Keratinocyte (primary cell): ENCODE data around the gene TCF23. TPM values are rescaled to one million over a fixed set of nuclear protein-coding genes. Genes with fewer than 3 reads are reported as not detected.

Source experiments
- DNase-seq: peaks from one replicate; pipeline ENCODE4 v3.0.0-alpha.2; 2011; ENCODE audit warnings: low read depth, missing footprints, low spot score
- FAIRE-seq: peaks from 2 replicates; lab custom pipeline; 2011; peaks lifted over from hg19 to GRCh38; lab: Jason Lieb, UNC
- H2AFZ ChIP-seq: 2 replicates; pipeline ENCODE4 v1.6.0; 2012; ENCODE audit warnings: low read length, control low read depth, inconsistent platforms; ENCODE audit not compliant: control insufficient read depth
- H3K27ac ChIP-seq: 2 replicates; pipeline ENCODE4 v1.5.1; 2011; ENCODE audit warnings: low read length; ENCODE audit not compliant: control insufficient read depth, insufficient read depth
- H3K27me3 ChIP-seq: 3 replicates; pipeline ENCODE4 v1.6.0; 2011; ENCODE audit warnings: low read length; ENCODE audit not compliant: control insufficient read depth, insufficient read depth; ENCODE audit errors: extremely low read depth
- H3K36me3 ChIP-seq, 2 experiments: 2 replicates in 1 of 2; 3 replicates in 1 of 2; pipeline ENCODE4 v1.5.1; 2011; ENCODE audit warnings: low read length in 2 of 2, mild to moderate bottlenecking in 1 of 2; ENCODE audit not compliant: control insufficient read depth in 2 of 2, insufficient read depth in 2 of 2; ENCODE audit errors: extremely low read depth in 1 of 2
- H3K4me1 ChIP-seq: 3 replicates; pipeline ENCODE4 v1.5.1; 2011; ENCODE audit warnings: low read length; ENCODE audit not compliant: control insufficient read depth, insufficient read depth; ENCODE audit errors: extremely low read depth
- H3K4me2 ChIP-seq: 3 replicates; pipeline ENCODE4 v1.6.0; 2011; ENCODE audit warnings: low read depth, low read length; ENCODE audit not compliant: control insufficient read depth, insufficient read depth; ENCODE audit errors: extremely low read depth
- H3K4me3 ChIP-seq, 3 experiments: fragments of 200-600 bp in 1 of 3; sonication (generic) in 1 of 3; 2 replicates in 2 of 3; 3 replicates in 1 of 3; pipeline ENCODE4 v1.5.1; 2011 to 2016; ENCODE audit warnings: low read length in 3 of 3, mild to moderate bottlenecking in 3 of 3, control low read depth in 2 of 3, inconsistent platforms in 1 of 3, low read depth in 1 of 3, mixed read lengths in 1 of 3, mixed run types in 1 of 3, moderate library complexity in 1 of 3; ENCODE audit not compliant: control insufficient read depth in 2 of 3, insufficient read depth in 2 of 3; ENCODE audit errors: extremely low read depth in 1 of 3
- H3K79me2 ChIP-seq: 2 replicates; pipeline ENCODE4 v1.6.0; 2012; ENCODE audit warnings: low read length; ENCODE audit not compliant: control insufficient read depth, insufficient read depth
- H3K9ac ChIP-seq: 3 replicates; pipeline ENCODE4 v1.6.0; 2011; ENCODE audit warnings: low read length; ENCODE audit not compliant: control insufficient read depth, insufficient read depth; ENCODE audit errors: extremely low read depth
- H3K9me1 ChIP-seq: 3 replicates; pipeline ENCODE4 v1.6.0; 2011; ENCODE audit warnings: low read length; ENCODE audit not compliant: control insufficient read depth, insufficient read depth; ENCODE audit errors: extremely low read depth
- H3K9me3 ChIP-seq: 2 replicates; pipeline ENCODE4 v1.5.1; 2012; ENCODE audit warnings: low read depth, low read length; ENCODE audit not compliant: control insufficient read depth
- H4K20me1 ChIP-seq: 3 replicates; pipeline ENCODE4 v1.6.0; 2011; ENCODE audit warnings: low read length; ENCODE audit not compliant: control insufficient read depth, insufficient read depth; ENCODE audit errors: extremely low read depth
- CTCF ChIP-seq, 3 experiments: IDR thresholded peaks in 1 of 3; conservative IDR thresholded peaks in 1 of 3; optimal IDR thresholded peaks in 1 of 3; 2 replicates in 2 of 3; 3 replicates in 1 of 3; pipeline versions ENCODE3 to v1.5.1; 2011; ENCODE audit warnings: low read length in 3 of 3, mild to moderate bottlenecking in 3 of 3, moderate library complexity in 2 of 3, control low read depth in 1 of 3, inconsistent platforms in 1 of 3; ENCODE audit not compliant: insufficient read depth in 2 of 3; ENCODE audit errors: extremely low read depth in 1 of 3
- EZH2 ChIP-seq: IDR thresholded peaks from one replicate; pipeline ENCODE4 v1.6.1; 2012; ENCODE audit warnings: inconsistent platforms, mild to moderate bottlenecking, low read length, moderate library complexity
- dilution Hi-C: fragments of 300-500 bp; cut with MboI; formaldehyde crosslinking; loops from one replicate; pipeline ENCODE4 v1.7.0; 2020; ENCODE audit warnings: low sequenced_read_pairs; ENCODE audit not compliant: extremely low pct_ligation_motif_present
- polyA plus RNA-seq, 5 experiments: library from polyadenylated mRNA; depleted of rRNA in 3 of 5; stranded (reverse) in 3 of 5; stranded (forward) in 1 of 5; unstranded in 1 of 5; fragments of >200 nt; gene quantifications; 1 replicate in 1 of 5; 2 replicates in 3 of 5; 3 replicates in 1 of 5; pipeline versions ENCODE4 v1.2.1 to v1.2.3, GENCODE V29; 2011 to 2012; ENCODE audit warnings: missing spikeins in 2 of 5, low read depth in 1 of 5, low replicate concordance in 1 of 5

TCF23 gene
- polyA plus RNA-seq, 1 donor (not counting 4 experiments of a cell fraction or from before 2014, with no cell fraction given) = not detected

DNA sequence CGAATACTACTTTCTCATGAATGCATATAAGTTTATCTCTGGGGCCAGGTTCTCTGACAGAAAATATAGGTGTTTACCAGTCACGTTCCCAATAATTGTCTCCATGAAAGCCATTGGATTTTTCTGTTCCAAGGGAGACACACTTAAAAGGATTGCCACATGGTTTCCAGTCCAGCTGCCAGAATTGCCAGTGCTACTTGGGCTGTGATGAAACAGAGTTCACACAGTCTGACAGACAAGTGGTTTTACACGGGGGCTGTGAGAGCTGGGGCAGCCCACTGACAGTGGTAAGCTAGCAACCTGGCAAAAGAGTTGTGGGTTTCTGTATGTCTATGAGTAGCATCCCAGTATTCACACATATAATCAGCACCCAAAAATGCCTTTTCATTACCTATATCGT is 35.3 kb downstream of the TCF23 start:
- DNase-seq (no peak), FAIRE-seq (no peak)
- Histone ChIP-seq H4K20me1 (no peaks in the 10 kb centered on the region), H3K27me3 (no peaks in the 10 kb centered on the region), H3K36me3 (no peaks in the 10 kb centered on the region), H3K4me3 (no peak overlapping the region), H2AFZ (no peak overlapping the region), H3K9me3 (no peaks in the 10 kb centered on the region), H3K27ac (no peak overlapping the region), H3K9ac (no peak overlapping the region), H3K79me2 (no peaks in the 10 kb centered on the region), H3K9me1 (no peaks in the 10 kb centered on the region), H3K4me2 (no peak overlapping the region), H3K4me1 (no peaks in the 10 kb centered on the region)
- TF ChIP-seq EZH2 (no peak), CTCF (optimal IDR thresholded peaks at IDR 0.05 in 1 of 3, IDR thresholded peaks at IDR 0.05 in 1 of 3, conservative IDR thresholded peaks at IDR 0.05 in 1 of 3; ENCODE audit: extremely low read depth in 1 of 3, insufficient read depth in 2 of 3, low read length in 3 of 3) (no peak)
- dilution Hi-C loops = no loop called here

GRCh38 chr2:27185331-27186026 is 36.7 kb downstream of the TCF23 start:
- Histone ChIP-seq H3K4me2 (no peak overlapping the region), H3K9ac (no peak overlapping the region), H2AFZ (no peak overlapping the region), H3K79me2 (no peaks in the 10 kb centered on the region), H3K27me3 (no peaks in the 10 kb centered on the region), H3K9me3 (no peaks in the 10 kb centered on the region), H4K20me1 (no peaks in the 10 kb centered on the region), H3K27ac (no peak overlapping the region), H3K9me1 (no peaks in the 10 kb centered on the region), H3K4me1 (no peaks in the 10 kb centered on the region), H3K36me3 (no peaks in the 10 kb centered on the region), H3K4me3 (no peak overlapping the region)
- DNase-seq = no peak
- no peak for FAIRE-seq
- dilution Hi-C loops = no loop called here
- TF ChIP-seq EZH2 (no peak), CTCF (optimal IDR thresholded peaks at IDR 0.05 in 1 of 3, IDR thresholded peaks at IDR 0.05 in 1 of 3, conservative IDR thresholded peaks at IDR 0.05 in 1 of 3; ENCODE audit: extremely low read depth in 1 of 3, insufficient read depth in 2 of 3, low read length in 3 of 3) (no peak)
